ENCODE data around the gene UBR1.

UBR1 gene

GRCh38 chr15:43105077-43105736, 631 bp downstream of the UBR1 start:
- peak overlapping the region; percentile 59 for H2AFZ ChIP-seq (ENCODE audit: low read depth, low read length, severe bottlenecking)
- H4K20me1 ChIP-seq (ENCODE audit: low read depth, low read length) = no peaks in the 10 kb centered on the region
- no peaks in the 10 kb centered on the region for H3K27me3 ChIP-seq (ENCODE audit: low read length)
- TF ChIP-seq, protein P1, sequence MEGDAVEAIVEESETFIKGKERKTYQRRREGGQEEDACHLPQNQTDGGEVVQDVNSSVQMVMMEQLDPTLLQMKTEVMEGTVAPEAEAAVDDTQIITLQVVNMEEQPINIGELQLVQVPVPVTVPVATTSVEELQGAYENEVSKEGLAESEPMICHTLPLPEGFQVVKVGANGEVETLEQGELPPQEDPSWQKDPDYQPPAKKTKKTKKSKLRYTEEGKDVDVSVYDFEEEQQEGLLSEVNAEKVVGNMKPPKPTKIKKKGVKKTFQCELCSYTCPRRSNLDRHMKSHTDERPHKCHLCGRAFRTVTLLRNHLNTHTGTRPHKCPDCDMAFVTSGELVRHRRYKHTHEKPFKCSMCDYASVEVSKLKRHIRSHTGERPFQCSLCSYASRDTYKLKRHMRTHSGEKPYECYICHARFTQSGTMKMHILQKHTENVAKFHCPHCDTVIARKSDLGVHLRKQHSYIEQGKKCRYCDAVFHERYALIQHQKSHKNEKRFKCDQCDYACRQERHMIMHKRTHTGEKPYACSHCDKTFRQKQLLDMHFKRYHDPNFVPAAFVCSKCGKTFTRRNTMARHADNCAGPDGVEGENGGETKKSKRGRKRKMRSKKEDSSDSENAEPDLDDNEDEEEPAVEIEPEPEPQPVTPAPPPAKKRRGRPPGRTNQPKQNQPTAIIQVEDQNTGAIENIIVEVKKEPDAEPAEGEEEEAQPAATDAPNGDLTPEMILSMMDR (IDR thresholded peaks at IDR 0.05; ENCODE audit: insufficient read depth, low read length, poor library complexity, severe bottlenecking) = no peak
- TF ChIP-seq EZH2phosphoT487 (conservative IDR thresholded peaks at IDR 0.05; ENCODE audit: low read length) = no peak
- peaks cover 6% of the 10 kb centered on the region; the same call in 1 of the 2 replicates for H3F3A ChIP-seq (ENCODE audit: insufficient read depth)
- peak overlapping the region; percentile 94 for H3K4me2 ChIP-seq (ENCODE audit: low read depth, low read length, poor library complexity, severe bottlenecking)
- H3K27ac ChIP-seq (ENCODE audit: low read depth, low read length) = peak overlapping the region; percentile 37
- peak overlapping the region; percentile 73 for H3K4me3 ChIP-seq (ENCODE audit: insufficient read depth, low read length, poor library complexity, severe bottlenecking)
- H3K9me2 ChIP-seq (replicated peaks; ENCODE audit: insufficient read depth, low read length) = no peaks in the 10 kb centered on the region
- no peaks in the 10 kb centered on the region; the same call in 1 of the 2 replicates for H3K36me3 ChIP-seq (ENCODE audit: low read length)
- peaks cover 56% of the 10 kb centered on the region for H3K79me2 ChIP-seq (ENCODE audit: insufficient read depth, low read length)
- no peaks in the 10 kb centered on the region for H3K9me3 ChIP-seq (ENCODE audit: insufficient read depth, low read length)
- peak overlapping the region; percentile 65 for H3K9ac ChIP-seq (ENCODE audit: low read length)

GRCh38 chr15:43104426-43104825, 1.4 kb downstream of the UBR1 start:
- H3K4me3 ChIP-seq (ENCODE audit: insufficient read depth, low read length, poor library complexity, severe bottlenecking) = peak overlapping the region; percentile 73
- H3F3A ChIP-seq (ENCODE audit: insufficient read depth) = peaks cover 6% of the 10 kb centered on the region; the same call in 1 of the 2 replicates
- H3K79me2 ChIP-seq (ENCODE audit: insufficient read depth, low read length) = peaks cover 63% of the 10 kb centered on the region
- H3K27me3 ChIP-seq (ENCODE audit: low read length) = no peaks in the 10 kb centered on the region
- no peak overlapping the region for H3K27ac ChIP-seq (ENCODE audit: low read depth, low read length)
- H3K9ac ChIP-seq (ENCODE audit: low read length) = no peak overlapping the region
- no peaks in the 10 kb centered on the region for H3K9me2 ChIP-seq (replicated peaks; ENCODE audit: insufficient read depth, low read length)
- H3K9me3 ChIP-seq (ENCODE audit: insufficient read depth, low read length) = no peaks in the 10 kb centered on the region
- no peak for TF ChIP-seq EZH2phosphoT487 (conservative IDR thresholded peaks at IDR 0.05; ENCODE audit: low read length)
- TF ChIP-seq, protein P1 (IDR thresholded peaks at IDR 0.05; ENCODE audit: insufficient read depth, low read length, poor library complexity, severe bottlenecking) = no peak
- no peaks in the 10 kb centered on the region; the same call in 1 of the 2 replicates for H3K36me3 ChIP-seq (ENCODE audit: low read length)
- H3K4me2 ChIP-seq (ENCODE audit: low read depth, low read length, poor library complexity, severe bottlenecking) = peak overlapping the region; percentile 94
- no peak overlapping the region for H2AFZ ChIP-seq (ENCODE audit: low read depth, low read length, severe bottlenecking)
- no peaks in the 10 kb centered on the region for H4K20me1 ChIP-seq (ENCODE audit: low read depth, low read length)

DNA sequence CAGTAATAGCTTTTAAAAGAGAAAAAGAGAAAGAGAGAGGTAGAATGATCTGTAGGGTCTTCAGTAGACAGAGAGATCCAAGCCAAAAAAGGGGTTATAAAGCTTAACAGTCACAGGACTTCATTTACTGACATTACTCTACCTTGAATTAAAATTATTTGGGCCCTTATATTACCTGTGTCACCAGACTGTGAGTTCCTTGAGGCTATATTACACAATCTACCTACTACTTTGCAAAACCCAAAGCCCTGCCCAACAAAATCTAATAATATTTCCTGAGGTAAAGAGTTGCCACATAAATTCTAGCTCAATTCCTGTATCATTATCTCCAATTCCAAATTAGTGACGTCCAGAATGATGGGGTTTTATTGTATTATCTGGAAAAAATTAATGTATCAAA, 1.9 kb downstream of the UBR1 start:
- no peak overlapping the region for H2AFZ ChIP-seq (ENCODE audit: low read depth, low read length, severe bottlenecking)
- no peaks in the 10 kb centered on the region; the same call in 1 of the 2 replicates for H3K36me3 ChIP-seq (ENCODE audit: low read length)
- H3K27me3 ChIP-seq (ENCODE audit: low read length) = no peaks in the 10 kb centered on the region
- H3K27ac ChIP-seq (ENCODE audit: low read depth, low read length) = no peak overlapping the region
- no peaks in the 10 kb centered on the region for H3K9me3 ChIP-seq (ENCODE audit: insufficient read depth, low read length)
- H3F3A ChIP-seq (ENCODE audit: insufficient read depth) = peaks cover 6% of the 10 kb centered on the region; the same call in 1 of the 2 replicates
- H3K4me2 ChIP-seq (ENCODE audit: low read depth, low read length, poor library complexity, severe bottlenecking) = peak overlapping the region; percentile 94
- TF ChIP-seq, protein P1 (IDR thresholded peaks at IDR 0.05; ENCODE audit: insufficient read depth, low read length, poor library complexity, severe bottlenecking) = no peak
- no peak for TF ChIP-seq EZH2phosphoT487 (conservative IDR thresholded peaks at IDR 0.05; ENCODE audit: low read length)
- H3K9me2 ChIP-seq (replicated peaks; ENCODE audit: insufficient read depth, low read length) = no peaks in the 10 kb centered on the region
- H3K4me3 ChIP-seq (ENCODE audit: insufficient read depth, low read length, poor library complexity, severe bottlenecking) = no peak overlapping the region
- no peaks in the 10 kb centered on the region for H4K20me1 ChIP-seq (ENCODE audit: low read depth, low read length)
- peaks cover 68% of the 10 kb centered on the region for H3K79me2 ChIP-seq (ENCODE audit: insufficient read depth, low read length)
- no peak overlapping the region for H3K9ac ChIP-seq (ENCODE audit: low read length)

All from SU-DHL-6 (cell line).